GM12878 (cell line): ENCODE measurements around the gene ACCS. TPM values are rescaled to one million over a fixed set of nuclear protein-coding genes. Genes with fewer than 3 reads are reported as not detected.

Experiments used
- ATAC-seq: fragments of 200-7000 bp; cut with Tn5 transposase; 3 replicates; pipeline ENCODE4 v1.9.1; 2020; ENCODE audit warnings: mild to moderate bottlenecking, moderate library complexity
- BruUV-seq: library from RNA; stranded (reverse); fragments of 400-500 nt; replicated peaks from 2 replicates; lab custom pipeline; 2021; lab: Mats Ljungman, UMichigan
- CTCF ChIA-PET: fragments of 300-600 bp; sonication (Branson Sonifier 250); formaldehyde crosslinking; extraction: SDS; loops from one replicate; lab custom pipeline; 2021; ENCODE audit warnings: inconsistent platforms; lab: Yijun Ruan, JAX
- POLR2A ChIA-PET: fragments of 350-600 bp; formaldehyde crosslinking; extraction: SDS; loops from one replicate; lab custom pipeline; 2021; ENCODE audit warnings: inconsistent platforms; lab: Charles Lee
- RAD21 ChIA-PET: fragments of 300-600 bp; sonication (Branson Sonifier 250); formaldehyde crosslinking; loops from one replicate; lab custom pipeline; 2023; ENCODE audit warnings: antibody characterized with exemption; ENCODE audit not compliant: unreplicated experiment; lab: Charles Lee
- SMC1A ChIA-PET: fragments of 300-600 bp; sonication (Branson Sonifier 250); formaldehyde crosslinking; loops from one replicate; lab custom pipeline; 2023; ENCODE audit not compliant: unreplicated experiment, uncharacterized antibody; lab: Charles Lee
- DNase-seq: peaks from one replicate; pipeline ENCODE4 v3.0.0-alpha.2; 2011; ENCODE audit warnings: low read depth, low spot score
- FAIRE-seq: peaks from 3 replicates; lab custom pipeline; 2011; peaks lifted over from hg19 to GRCh38; lab: Jason Lieb, UNC
- H2AFZ ChIP-seq: 2 replicates; pipeline ENCODE4 v1.6.0; 2011; ENCODE audit warnings: low read depth, low read length, control low read depth; ENCODE audit not compliant: control insufficient read depth
- H3K27ac ChIP-seq: 2 replicates; pipeline ENCODE4 v1.5.1; 2011; ENCODE audit warnings: control low read depth; ENCODE audit not compliant: control insufficient read depth, insufficient read depth
- H3K27me3 ChIP-seq, 2 experiments: replicated peaks in 1 of 2; 2 replicates each; pipeline versions ENCODE4 v1.6.0 to v1.6.1; 2011; ENCODE audit warnings: low read length in 1 of 2; ENCODE audit not compliant: control insufficient read depth in 2 of 2, insufficient read depth in 2 of 2
- H3K36me3 ChIP-seq, 2 experiments: 2 replicates each; pipeline ENCODE4 v1.5.1; 2011; ENCODE audit warnings: low read length in 1 of 2; ENCODE audit not compliant: control insufficient read depth in 2 of 2, insufficient read depth in 2 of 2
- H3K4me1 ChIP-seq: 2 replicates; pipeline ENCODE4 v1.6.1; 2011; ENCODE audit warnings: mild to moderate bottlenecking, low read length, moderate library complexity, mixed read lengths; ENCODE audit not compliant: control insufficient read depth, insufficient read depth
- H3K4me2 ChIP-seq: 2 replicates; pipeline ENCODE4 v1.6.0; 2011; ENCODE audit warnings: control low read depth; ENCODE audit not compliant: control insufficient read depth, insufficient read depth
- H3K4me3 ChIP-seq: fragments of 200-600 bp; sonication (generic); 2 replicates; pipeline ENCODE4 v1.5.1; 2016
- H3K79me2 ChIP-seq: 2 replicates; pipeline ENCODE4 v1.6.0; 2011; ENCODE audit warnings: low read length; ENCODE audit not compliant: control insufficient read depth, insufficient read depth
- H3K9ac ChIP-seq: 2 replicates; pipeline ENCODE4 v1.8.0; 2011; ENCODE audit warnings: low read length, control low read depth, mixed read lengths; ENCODE audit not compliant: control insufficient read depth, insufficient read depth
- H3K9me3 ChIP-seq: replicated peaks from 3 replicates; pipeline ENCODE4 v1.5.1; 2011; ENCODE audit warnings: mild to moderate bottlenecking, low read length; ENCODE audit not compliant: control insufficient read depth, insufficient read depth
- H4K20me1 ChIP-seq: 2 replicates; pipeline ENCODE4 v1.6.0; 2011; ENCODE audit not compliant: control insufficient read depth, insufficient read depth
- BMI1 ChIP-seq: fragments of 450-650 bp; IDR thresholded peaks from 2 replicates; pipeline ENCODE4 v1.6.1; 2016; ENCODE audit warnings: mild to moderate bottlenecking, moderate library complexity, borderline replicate concordance
- CEBPZ ChIP-seq: fragments of 150-350 bp; IDR thresholded peaks from 2 replicates; pipeline ENCODE4 v1.6.1; 2016; ENCODE audit warnings: low read depth, low read length
- GABPA ChIP-seq: IDR thresholded peaks from 2 replicates; pipeline ENCODE4 v1.6.1; 2014; ENCODE audit warnings: antibody characterized with exemption, low read depth, mild to moderate bottlenecking, inconsistent platforms
- HDAC6 ChIP-seq: fragments of 200-600 bp; sonication (generic); IDR thresholded peaks from one replicate; pipeline ENCODE4 v1.8.0; 2017; ENCODE audit warnings: antibody characterized with exemption; ENCODE audit not compliant: unreplicated experiment
- LARP7 ChIP-seq: fragments of 450-650 bp; IDR thresholded peaks from 2 replicates; pipeline ENCODE4 v1.6.1; 2017; ENCODE audit warnings: mild to moderate bottlenecking
- NRF1 ChIP-seq: conservative IDR thresholded peaks from 2 replicates; pipeline ENCODE4 v1.6.1; 2011; ENCODE audit warnings: mild to moderate bottlenecking, low read depth, low read length, improper control_type of control experiment
- RUNX3 ChIP-seq: IDR thresholded peaks from 2 replicates; pipeline ENCODE4 v1.6.1; 2012; ENCODE audit warnings: low read length, inconsistent platforms
- SMAD5 ChIP-seq: IDR thresholded peaks from 2 replicates; pipeline ENCODE4 v1.6.1; 2016; ENCODE audit warnings: antibody characterized with exemption, low read depth
- SMARCA5 ChIP-seq: fragments of 450-650 bp; IDR thresholded peaks from 2 replicates; pipeline ENCODE4 v1.6.1; 2017; ENCODE audit warnings: mild to moderate bottlenecking
- SUZ12 ChIP-seq: fragments of 200-600 bp; sonication (generic); IDR thresholded peaks from one replicate; pipeline ENCODE4 v1.6.1; 2018; ENCODE audit warnings: antibody characterized with exemption, mild to moderate bottlenecking; ENCODE audit not compliant: unreplicated experiment
- TARDBP ChIP-seq: IDR thresholded peaks from 2 replicates; pipeline ENCODE4 v1.6.1; 2016; ENCODE audit warnings: borderline replicate concordance
- TCF3 ChIP-seq: IDR thresholded peaks from 2 replicates; pipeline ENCODE4 v1.6.1; 2012; ENCODE audit warnings: low read depth, mild to moderate bottlenecking, low read length, borderline replicate concordance; ENCODE audit not compliant: insufficient read depth
- WGBS: methylation state at CpG from one replicate; pipeline ENCODE4 v1.1.6; 2016; ENCODE audit warnings: low lambda C conversion rate; ENCODE audit not compliant: insufficient replicate concordance, insufficient coverage; ENCODE audit errors: missing lambda C conversion rate; 5-methylcytosine and 5-hydroxymethylcytosine counted together
- in situ Hi-C: fragments of 300-500 bp; cut with MboI; formaldehyde crosslinking; loops from 9 replicates; pipeline ENCODE4 v1.14.3; 2018; ENCODE audit warnings: mixed read lengths
- intact Hi-C: fragments of 100-400 bp; cut with micrococcal nuclease; formaldehyde crosslinking; loops from one replicate; pipeline ENCODE4 v1.14.2; 2022; ENCODE audit not compliant: unreplicated experiment
- polyA plus RNA-seq, 11 experiments: library from polyadenylated mRNA; depleted of rRNA in 4 of 11; unstranded in 6 of 11; stranded (reverse) in 5 of 11; fragments of >200 nt; fragmentation: Nextera tagmentation in 4 of 11; fragmentation: Illumina TruSeq in 1 of 11; extraction: Ambion mirVana in 4 of 11; extraction: Trizol in 1 of 11; gene quantifications; 1 replicate in 1 of 11; 2 replicates in 10 of 11; pipeline versions ENCODE4 v1.2.1 to v1.2.3, GENCODE V29; 2011 to 2016; ENCODE audit warnings: inconsistent platforms in 2 of 11, missing spikeins in 2 of 11, low read depth in 1 of 11
- total RNA-seq, 4 experiments: library from RNA; depleted of rRNA in 3 of 4; stranded (reverse); fragments of >200 nt in 3 of 4; fragmentation: Illumina TruSeq in 1 of 4; extraction: Trizol in 1 of 4; gene quantifications; 2 replicates each; pipeline versions ENCODE4 v1.2.1 to v1.2.3, GENCODE V29; 2013 to 2021
- TF ChIP-seq, protein P1 (sequence below): fragments of 150-350 bp; IDR thresholded peaks from 2 replicates; pipeline ENCODE4 v1.6.1; 2014; ENCODE audit warnings: mild to moderate bottlenecking, low read depth, low read length
- TF ChIP-seq, protein P2 (sequence below): fragments of 450-650 bp; IDR thresholded peaks from 2 replicates; pipeline ENCODE4 v1.6.1; 2018; ENCODE audit warnings: borderline replicate concordance, mild to moderate bottlenecking; ENCODE audit not compliant: partially characterized antibody

Gene ACCS
- total and polyA plus RNA-seq, 10 of the 15 experiments (the other 5 are each of a cell fraction or from before 2014, with no cell fraction given): 4.8 to 35.9 (median 17.0) TPM

- no peak for DNase-seq
- no peak for ATAC-seq
- Histone ChIP-seq H4K20me1 (no peaks in the 10 kb centered on the region), H3K36me3 (no peaks in the 10 kb centered on the region), H3K4me3 (no peak overlapping the region), H2AFZ (no peak overlapping the region), H3K27ac (no peak overlapping the region), H3K9me3 (no peaks in the 10 kb centered on the region; the same call in 2 of the 3 replicates), H3K9ac (no peak overlapping the region), H3K4me2 (no peak overlapping the region), H3K79me2 (no peaks in the 10 kb centered on the region), H3K27me3 (peaks cover 0 to 3% of the 10 kb centered on the region in 2 experiments; a peak in 1 of 4 replicates), H3K4me1 (no peaks in the 10 kb centered on the region)
- POLR2A ChIA-PET: no interaction called here
- CTCF ChIA-PET: no interaction called here
- RAD21 ChIA-PET: no interaction called here
- 22% methylated on average over 15 of the region's 15 CpGs for WGBS
- SMC1A ChIA-PET: no interaction called here
- FAIRE-seq: no peak
- no TSS peak for BruUV-seq
- intact Hi-C loops (no loop called here), in situ Hi-C loops (no loop called here)
- TF ChIP-seq CEBPZ (no peak), BMI1 (no peak), SMAD5 (no peak), SMARCA5 (no peak), SUZ12 (no peak), TCF3 (no peak), RUNX3 (no peak), NRF1 (no peak), LARP7 (no peak), TARDBP (no peak), GABPA (no peak), HDAC6 (no peak)
- TF ChIP-seq, protein P1, sequence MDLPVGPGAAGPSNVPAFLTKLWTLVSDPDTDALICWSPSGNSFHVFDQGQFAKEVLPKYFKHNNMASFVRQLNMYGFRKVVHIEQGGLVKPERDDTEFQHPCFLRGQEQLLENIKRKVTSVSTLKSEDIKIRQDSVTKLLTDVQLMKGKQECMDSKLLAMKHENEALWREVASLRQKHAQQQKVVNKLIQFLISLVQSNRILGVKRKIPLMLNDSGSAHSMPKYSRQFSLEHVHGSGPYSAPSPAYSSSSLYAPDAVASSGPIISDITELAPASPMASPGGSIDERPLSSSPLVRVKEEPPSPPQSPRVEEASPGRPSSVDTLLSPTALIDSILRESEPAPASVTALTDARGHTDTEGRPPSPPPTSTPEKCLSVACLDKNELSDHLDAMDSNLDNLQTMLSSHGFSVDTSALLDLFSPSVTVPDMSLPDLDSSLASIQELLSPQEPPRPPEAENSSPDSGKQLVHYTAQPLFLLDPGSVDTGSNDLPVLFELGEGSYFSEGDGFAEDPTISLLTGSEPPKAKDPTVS: no peak
- TF ChIP-seq, protein P2, sequence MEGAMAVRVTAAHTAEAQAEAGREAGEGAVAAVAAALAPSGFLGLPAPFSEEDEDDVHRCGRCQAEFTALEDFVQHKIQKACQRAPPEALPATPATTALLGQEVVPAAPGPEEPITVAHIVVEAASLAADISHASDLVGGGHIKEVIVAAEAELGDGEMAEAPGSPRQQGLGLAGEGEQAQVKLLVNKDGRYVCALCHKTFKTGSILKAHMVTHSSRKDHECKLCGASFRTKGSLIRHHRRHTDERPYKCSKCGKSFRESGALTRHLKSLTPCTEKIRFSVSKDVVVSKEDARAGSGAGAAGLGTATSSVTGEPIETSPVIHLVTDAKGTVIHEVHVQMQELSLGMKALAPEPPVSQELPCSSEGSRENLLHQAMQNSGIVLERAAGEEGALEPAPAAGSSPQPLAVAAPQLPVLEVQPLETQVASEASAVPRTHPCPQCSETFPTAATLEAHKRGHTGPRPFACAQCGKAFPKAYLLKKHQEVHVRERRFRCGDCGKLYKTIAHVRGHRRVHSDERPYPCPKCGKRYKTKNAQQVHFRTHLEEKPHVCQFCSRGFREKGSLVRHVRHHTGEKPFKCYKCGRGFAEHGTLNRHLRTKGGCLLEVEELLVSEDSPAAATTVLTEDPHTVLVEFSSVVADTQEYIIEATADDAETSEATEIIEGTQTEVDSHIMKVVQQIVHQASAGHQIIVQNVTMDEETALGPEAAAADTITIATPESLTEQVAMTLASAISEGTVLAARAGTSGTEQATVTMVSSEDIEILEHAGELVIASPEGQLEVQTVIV: no peak
Measured at GRCh38 chr11:44032299-44033085, 33.6 kb upstream of the ACCS start.
